Anterior cingulate cortex (tissue), 58 donors: ENCODE measurements around the gene BIVM.
A peak's percentile ranks its signal among the peaks of the same experiment; 100 is the strongest.

ENCODE experiments used
- DNase-seq, 58 donors: peaks; one replicate each; lab custom pipeline; 2025; lab: John Stamatoyannopoulos, UW

BIVM gene

DNA sequence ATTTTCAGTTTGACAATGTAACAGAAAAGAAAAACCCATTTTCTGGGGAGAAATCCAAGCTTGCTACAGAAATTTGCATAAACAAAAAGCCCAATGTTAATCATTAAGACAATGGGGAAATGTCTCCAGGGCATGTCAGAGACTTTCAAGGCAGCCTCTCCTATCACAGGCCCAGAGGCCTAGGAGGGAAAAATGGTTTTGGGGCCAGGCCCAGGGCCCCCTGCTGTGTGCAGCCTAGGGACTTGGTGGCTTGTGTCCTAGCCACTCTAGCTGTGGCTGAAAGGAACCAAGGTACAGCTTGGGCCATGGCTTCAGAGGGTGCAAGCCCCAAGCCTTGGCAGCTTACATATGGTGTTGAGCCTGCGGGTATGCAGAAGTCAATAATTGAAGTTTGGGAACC is 17.3 kb upstream of the BIVM start:
- no peak for DNase-seq

GRCh38 chr13:102784483-102784882 is 14.4 kb upstream of the BIVM start:
- DNase-seq, result no peak

DNA sequence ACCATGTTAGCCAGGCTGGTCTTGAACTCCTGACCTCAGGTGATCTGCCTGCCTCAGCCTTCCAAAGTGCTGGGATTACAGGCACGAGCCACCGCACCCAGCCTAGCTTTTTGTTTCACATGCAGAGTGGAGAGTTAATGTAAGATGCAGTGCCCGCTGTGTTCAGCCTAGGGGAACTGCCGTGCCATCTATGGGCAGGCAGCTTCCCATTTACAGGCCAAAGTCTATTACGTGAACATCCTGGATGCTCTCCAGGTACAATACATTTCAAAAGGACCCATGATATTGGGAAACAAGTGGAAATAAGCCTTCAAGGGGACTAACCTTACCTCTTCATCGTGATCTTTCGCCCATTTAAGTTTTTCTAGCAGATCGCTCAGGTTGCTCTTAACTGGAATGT is 10.2 kb upstream of the BIVM start:
- no peak for DNase-seq

DNA sequence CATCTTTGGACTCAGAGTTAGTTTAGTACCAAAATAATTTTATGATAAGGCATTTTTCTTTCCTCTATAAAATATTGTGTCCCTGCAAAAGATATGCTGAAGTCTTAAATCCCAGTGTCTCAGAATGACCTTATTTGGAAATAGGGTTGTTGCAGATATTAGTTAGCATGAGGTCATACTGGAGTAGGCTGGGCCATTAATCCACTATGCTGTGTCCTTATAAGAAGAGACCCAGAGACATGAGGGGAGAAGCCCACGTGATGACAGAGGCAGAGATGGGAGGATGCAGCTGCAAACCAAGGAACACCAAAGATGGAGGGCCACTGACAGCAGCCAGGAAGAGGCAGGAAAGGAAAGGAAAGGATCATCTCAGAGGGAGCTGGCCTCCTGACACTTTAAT is 6.5 kb upstream of the BIVM start:
- DNase-seq, result no peak

- DNase-seq, result no peak
Measured at GRCh38 chr13:102793611-102794355, 5.1 kb upstream of the BIVM start.

DNA sequence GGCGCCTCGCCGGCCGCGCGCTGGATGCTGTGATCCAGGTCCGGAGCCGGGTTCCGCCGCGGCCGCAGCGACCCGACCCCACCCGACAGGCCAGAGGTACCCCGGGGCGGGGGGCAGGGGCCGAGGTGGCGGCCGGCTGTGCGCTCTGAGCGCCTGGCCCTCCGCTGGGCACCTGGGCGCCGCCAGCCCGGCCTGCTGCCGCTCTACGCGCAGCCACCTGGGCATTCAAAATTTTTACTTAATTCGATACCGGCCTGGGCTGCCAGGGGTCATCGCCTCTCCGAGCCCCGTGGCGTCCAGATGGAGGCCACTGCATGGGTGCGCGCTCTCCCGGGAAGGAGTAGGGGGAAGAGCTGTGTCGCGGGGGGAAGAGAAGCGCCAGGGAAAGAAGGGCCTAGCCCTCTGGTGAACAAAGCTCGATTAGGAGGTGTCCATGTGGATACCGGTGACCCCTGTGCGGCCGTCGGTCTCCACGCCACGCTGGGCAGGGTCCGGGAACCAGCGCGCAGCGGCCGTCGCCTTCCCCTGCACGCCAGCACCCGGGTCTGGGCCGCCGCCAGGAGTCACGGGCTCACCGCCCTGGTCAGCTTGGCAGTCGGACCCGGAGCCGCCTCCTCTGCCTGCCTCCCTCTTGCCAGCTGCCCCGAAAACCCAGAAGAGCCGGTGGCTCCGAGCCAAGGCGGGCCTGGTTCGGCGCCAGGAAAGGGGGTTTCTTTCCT is 666 bp downstream of the BIVM start:
- DNase-seq, result peak in 47 of 58 donors; percentile 17 to 82 (median 61)

- DNase-seq, result peak in 56 of 58 donors; percentile 18 to 83 (median 66)
Measured at GRCh38 chr13:102800145-102801041, 1.5 kb downstream of the BIVM start.

GRCh38 chr13:102805680-102806079 is 6.8 kb downstream of the BIVM start:
- no peak for DNase-seq

- DNase-seq, result no peak
Measured at GRCh38 chr13:102807699-102808098, 8.8 kb downstream of the BIVM start.

DNA sequence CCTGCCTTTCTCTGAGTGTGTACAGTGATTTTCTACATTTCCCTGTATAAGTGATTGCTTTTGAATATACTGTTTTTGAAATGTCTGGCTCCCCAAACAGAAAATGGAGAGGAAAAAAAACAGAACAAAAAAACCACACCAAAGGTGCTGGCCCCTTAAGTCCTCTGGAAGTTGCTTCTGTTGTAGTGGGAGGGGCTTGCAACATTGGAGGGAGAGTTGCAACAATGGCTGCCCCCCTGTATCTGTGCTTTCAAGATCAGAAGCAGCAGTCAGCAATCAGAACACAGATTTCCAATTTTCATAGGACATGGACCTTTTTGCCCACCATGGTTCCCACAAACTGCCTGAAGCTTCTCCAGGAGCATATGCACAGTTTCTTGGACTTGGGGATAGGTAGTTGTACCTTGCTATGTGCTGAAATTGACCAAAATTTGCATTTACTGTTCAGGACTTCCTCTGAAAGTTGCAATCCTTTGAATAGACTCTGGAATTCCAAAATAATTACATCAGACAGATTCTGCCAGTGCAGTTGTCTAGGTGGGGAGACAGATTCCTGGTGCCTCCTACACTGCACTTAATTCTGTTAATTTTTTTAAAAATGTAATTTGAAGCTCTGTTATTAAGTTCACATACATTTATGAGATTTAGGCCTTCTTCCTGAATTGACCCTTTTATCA is 13.8 kb downstream of the BIVM start:
- DNase-seq, result no peak

- no peak for DNase-seq
Measured at GRCh38 chr13:102814025-102814607, 15.2 kb downstream of the BIVM start.

DNA sequence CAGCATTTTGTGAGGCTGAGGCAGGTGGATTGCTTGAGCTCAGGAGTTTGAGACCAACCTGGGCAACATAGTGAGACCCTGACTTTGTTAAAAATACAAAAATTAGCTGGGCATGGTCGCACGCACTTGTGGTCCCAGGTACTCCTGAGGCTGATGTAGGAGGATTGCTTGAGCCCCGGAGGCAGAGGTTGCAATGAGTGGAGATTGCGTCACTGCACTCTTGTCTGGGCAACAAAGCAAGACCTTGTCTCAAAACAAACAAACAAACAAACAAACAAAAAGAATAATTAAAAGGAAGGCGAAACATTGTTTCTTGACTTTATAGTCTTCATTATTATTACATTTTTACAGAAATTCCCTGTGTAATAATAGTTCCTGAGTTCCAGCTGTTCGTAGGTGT is 15.9 kb downstream of the BIVM start:
- no peak for DNase-seq

- no peak for DNase-seq
Measured at GRCh38 chr13:102815788-102816187, 16.9 kb downstream of the BIVM start.

DNA sequence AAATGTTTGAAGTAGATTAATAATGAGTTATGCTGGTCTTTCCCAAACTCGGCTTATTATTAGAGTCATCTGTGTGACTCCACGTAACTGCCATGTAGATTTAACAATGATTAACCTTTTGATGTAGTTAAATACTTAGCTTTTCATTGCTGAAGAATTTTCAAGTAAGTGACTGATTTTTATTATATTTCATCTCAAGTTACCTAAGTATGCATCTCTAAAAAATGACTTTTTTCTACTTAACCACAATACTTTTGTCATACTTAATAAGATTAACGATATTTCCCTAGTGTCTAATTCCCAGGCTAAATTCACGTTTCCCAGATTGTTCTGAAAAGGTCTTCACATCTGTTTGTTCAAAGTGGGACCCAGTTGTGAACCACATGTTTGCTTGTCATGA is 17.8 kb downstream of the BIVM start:
- DNase-seq, result no peak

- no peak for DNase-seq
Measured at GRCh38 chr13:102817241-102817640, 18.3 kb downstream of the BIVM start.

- no peak for DNase-seq
Measured at GRCh38 chr13:102817907-102818306, 19.0 kb downstream of the BIVM start.

DNA sequence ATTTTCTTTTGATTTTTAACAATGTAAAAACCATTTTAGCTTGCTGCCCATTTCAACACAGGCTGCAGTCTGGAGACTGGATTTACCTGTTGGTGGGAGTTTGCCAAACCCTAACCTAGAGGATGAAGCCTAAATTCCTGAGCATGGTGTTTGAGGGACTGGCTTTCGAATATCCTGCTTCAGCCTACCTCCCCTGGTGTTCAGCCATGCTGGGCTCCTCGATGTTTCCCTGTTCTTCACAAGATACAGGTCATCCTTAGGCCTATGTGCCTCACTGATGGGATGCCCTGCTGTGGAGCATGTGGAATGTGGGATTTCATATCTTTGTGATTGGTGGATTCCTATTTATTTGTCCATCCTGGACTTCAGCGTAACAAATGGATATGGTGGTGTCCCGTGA is 26.5 kb downstream of the BIVM start:
- DNase-seq, result no peak

GRCh38 chr13:102825921-102826706 is 27.2 kb downstream of the BIVM start:
- no peak for DNase-seq

DNA sequence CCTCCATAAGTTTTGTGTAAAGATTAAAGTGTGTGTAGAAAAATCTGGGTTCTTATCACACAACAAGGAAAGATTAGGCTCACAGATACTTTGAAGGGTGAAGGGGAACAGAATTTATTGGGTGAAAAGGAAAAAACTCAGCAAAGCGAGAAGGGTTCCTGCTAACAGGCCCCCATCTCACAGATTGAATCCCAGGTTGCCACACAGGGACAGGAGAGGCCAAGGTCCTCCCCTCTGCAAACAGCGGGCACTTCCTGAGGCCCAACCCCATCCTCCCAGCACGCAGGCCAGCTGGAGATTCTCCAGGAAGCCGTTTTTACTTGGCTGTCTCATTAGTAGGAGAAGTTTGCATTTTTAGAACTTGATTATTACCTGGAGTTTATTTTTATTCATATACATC is 31.7 kb downstream of the BIVM start:
- DNase-seq, result no peak
